GM21390 (cell line): ENCODE data around the gene VPS26A.
"Not testable (repeated sequence)": the region's sequence is repeated elsewhere in the genome, so short reads cannot be mapped to it uniquely, and the experiment has no call there.

Experiments used
- ATAC-seq: cut with Tn5 transposase; IDR thresholded peaks from one replicate; pipeline ENCODE4 v1.9.1; 2021; ENCODE audit not compliant: unreplicated experiment

Gene VPS26A

DNA sequence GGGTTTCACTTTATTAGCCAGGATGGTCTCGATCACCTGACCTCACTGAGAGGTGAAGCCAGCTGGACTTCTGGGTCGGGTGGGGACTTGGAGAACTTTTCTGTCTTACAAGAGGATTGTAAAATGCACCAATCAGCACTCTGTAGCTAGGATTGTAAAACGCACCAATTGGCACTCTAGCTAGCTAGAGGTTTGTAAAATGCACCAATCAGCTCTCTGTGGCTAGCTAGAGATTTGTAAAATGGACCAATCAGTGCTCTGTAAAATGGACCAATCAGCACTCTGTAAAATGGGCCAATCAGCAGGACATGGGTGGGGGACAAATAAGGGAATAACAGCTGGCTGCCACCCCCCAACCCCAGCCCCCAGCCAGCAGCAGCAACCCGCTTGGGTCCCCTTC is 51.3 kb downstream of the VPS26A start:
- ATAC-seq, result not testable (repeated sequence)

GRCh38 chr10:69176823-69177222 is 52.8 kb downstream of the VPS26A start:
- no peak for ATAC-seq

- peak; percentile 25 for ATAC-seq
These were observed 55.2 kb downstream of the VPS26A start for GRCh38 chr10:69179089-69179742.

GRCh38 chr10:69179743-69180524 is 56.0 kb downstream of the VPS26A start, which contains the start of gene SUPV3L1:
SUPV3L1 (plus strand) TSS chr10:69180234; CDS start chr10:69180292, 58 bp downstream.
- ATAC-seq, result peak; percentile 81

GRCh38 chr10:69180525-69181204 is 56.7 kb downstream of the VPS26A start:
- peak; percentile 24 for ATAC-seq

DNA sequence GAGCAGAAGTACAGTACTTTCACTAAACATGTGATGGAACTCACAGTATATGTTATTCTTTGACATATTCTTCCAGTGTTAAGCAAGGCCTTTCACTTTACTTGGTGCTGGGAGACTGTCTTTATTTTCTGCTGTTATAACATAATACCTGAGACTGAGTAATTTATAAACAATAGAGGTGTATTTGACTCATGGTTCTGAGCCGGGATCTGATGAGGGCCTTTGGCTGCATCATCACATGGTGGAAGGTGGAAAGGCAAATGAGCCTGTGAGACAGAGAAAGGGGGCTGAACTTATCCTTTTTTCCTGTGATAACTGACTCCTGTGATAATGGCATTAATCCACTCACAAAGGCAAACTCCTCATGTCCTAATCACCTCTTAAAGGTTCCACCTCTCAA is 57.5 kb downstream of the VPS26A start:
- ATAC-seq, result no peak

DNA sequence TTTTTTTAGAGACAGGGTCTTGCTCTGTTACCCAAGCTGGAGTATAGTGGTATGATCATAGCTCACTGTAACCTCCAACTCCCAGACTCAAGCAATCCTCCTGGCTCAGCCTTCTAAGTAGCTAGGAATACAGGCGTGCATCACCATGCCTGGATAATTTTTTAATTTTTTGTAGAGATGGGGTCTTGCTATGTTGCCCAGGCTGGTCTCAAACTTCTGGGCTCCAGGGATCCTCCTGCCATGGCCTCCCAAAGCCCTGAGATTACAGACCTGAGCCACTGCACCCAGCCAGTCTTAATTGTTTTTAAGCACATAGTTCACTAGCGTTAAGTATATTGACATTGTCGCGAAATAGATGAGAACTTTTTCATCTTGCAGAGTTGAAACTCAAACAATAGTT is 58.0 kb downstream of the VPS26A start:
- no peak for ATAC-seq

GRCh38 chr10:69186524-69186923 is 62.5 kb downstream of the VPS26A start:
- ATAC-seq, result no peak

DNA sequence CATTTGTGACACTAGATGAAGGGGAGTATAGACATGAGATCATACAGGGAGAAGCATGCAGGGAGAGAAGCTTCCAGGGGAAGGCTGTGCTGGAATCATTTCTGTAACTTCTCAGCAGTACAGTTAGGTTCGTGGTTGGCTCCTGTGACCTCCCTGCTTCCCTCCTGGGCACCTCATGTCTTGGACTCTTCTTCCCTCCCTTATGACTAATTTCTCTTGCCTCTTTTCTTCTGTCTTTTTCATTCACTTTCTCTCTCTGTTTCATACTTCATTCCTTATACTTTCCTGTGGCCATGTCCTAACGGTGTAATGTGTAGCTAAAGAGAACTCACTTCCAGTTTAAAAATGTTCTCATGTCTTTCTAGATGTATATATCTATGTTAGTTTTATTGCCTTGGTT is 77.1 kb downstream of the VPS26A start:
- no peak for ATAC-seq

DNA sequence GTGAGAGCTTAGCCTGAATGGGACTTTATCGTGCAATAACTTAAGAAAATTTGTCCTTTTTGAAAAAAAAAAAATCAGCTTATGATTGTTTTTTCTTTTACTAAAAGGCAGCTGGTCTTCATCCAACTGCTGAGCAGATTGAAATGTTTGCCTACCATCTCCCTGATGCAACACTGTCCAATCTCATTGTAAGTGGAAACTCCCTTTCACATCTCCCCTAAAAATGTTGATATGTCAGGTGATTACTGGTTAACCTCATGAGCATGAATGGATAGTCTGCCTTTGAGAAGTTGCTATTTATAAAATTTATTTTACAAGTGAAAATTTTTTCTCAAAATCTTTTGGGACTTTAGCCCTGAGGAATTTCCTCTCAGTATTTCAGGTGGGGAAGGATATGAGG is 78.4 kb downstream of the VPS26A start:
- ATAC-seq, result no peak

- no peak for ATAC-seq
These were observed 84.8 kb downstream of the VPS26A start for GRCh38 chr10:69208761-69209160.

- ATAC-seq, result no peak
These were observed 86.0 kb downstream of the VPS26A start for GRCh38 chr10:69209787-69210484.

GRCh38 chr10:69211104-69211503 is 87.1 kb downstream of the VPS26A start:
- no peak for ATAC-seq

DNA sequence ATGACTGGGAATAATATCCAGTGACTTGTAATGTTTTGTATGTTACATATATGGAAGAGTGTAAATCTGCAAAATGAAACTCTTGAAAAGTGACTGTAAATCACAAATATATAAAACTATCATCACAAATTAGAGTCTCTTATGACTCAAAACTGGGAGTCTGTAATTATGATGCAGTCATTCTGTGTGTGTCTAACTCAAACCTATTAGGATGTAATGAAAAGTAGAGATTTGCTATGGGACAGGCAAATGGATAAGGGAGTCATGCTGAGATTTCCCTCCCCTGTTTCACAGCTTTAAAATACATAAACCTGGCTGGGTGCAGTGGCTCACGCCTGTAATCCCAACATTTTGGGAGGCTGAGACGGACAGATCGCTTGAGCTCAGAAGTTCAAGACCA is 87.5 kb downstream of the VPS26A start:
- no peak for ATAC-seq

DNA sequence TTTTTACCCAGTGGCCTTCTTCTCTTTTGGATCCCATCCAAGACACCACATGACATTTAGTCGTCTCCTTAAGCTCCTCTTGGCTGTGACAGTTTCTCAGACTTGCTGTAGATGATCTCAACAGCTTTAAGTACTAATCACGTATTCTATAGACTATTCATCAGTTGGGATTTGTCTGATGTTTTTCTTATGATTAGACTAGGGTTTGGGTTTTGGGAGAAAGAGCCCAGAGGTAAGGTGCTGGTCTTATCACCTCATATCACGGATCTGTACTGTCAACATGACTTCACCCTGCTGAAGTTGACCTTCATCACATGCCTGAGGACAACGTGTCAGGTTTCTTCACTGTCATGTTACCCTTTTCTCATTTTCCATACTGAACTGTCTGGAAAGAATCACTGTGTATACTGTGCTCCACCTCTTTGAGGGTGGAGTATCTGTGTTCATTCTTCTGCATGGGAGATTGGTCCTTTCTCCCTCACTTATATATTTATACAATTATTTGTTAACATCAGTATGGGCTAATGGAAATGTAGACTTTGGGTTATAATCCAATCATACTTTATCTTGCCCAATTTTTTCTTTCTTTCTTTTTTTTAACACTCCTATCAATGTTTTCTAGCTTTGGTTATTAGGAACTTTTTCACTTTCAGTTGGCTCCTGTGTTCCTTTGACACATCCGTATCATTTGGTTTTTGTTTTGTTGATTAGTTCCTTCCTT is 89.8 kb downstream of the VPS26A start:
- ATAC-seq, result no peak

DNA sequence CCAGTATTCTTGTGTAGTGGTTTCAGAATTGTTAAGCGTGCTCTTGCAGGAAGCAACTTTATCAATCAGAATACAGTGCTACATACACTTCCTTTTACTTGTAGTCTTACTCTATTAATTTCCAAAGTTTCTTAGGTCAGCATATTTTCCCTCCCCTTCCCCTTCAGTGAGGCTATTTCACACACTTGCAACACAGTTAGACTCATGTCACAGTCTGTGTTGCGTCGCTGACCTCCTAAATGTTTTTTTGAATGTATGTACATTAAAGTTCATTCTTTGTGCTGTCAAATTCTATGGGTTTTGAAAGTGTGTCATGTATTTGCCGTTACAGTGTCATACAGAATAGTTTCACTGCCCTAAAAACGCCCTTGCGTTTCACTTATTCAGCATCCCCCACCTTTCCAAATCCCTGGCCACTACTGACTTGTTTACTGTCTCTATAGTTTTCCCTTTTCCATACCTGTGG is 90.7 kb downstream of the VPS26A start:
- no peak for ATAC-seq

- no peak for ATAC-seq
These were observed 91.6 kb downstream of the VPS26A start for GRCh38 chr10:69215405-69216171.

GRCh38 chr10:69216577-69217118 is 92.7 kb downstream of the VPS26A start:
- no peak for ATAC-seq

GRCh38 chr10:69217119-69217754 is 93.3 kb downstream of the VPS26A start:
- no peak for ATAC-seq
